SK-N-SH (cell line): Measurements from ENCODE around the gene OR2B6. TPM values are rescaled to one million over a fixed set of nuclear protein-coding genes. Genes with fewer than 3 reads are reported as not detected.

ENCODE experiments used
- CTCF ChIA-PET: fragments of 300-600, 350-600 bp; formaldehyde crosslinking; extraction: SDS; loops from one replicate; lab custom pipeline; 2021; lab: Yijun Ruan, JAX
- POLR2A ChIA-PET: fragments of 350-600 bp; sonication (Branson Sonifier 250); formaldehyde crosslinking; extraction: SDS; loops from one replicate; lab custom pipeline; 2020; ENCODE audit warnings: antibody characterized with exemption, inconsistent platforms; lab: Yijun Ruan, JAX
- DNase-seq: peaks from one replicate; pipeline ENCODE4 v3.0.0; 2012
- H2AFZ ChIP-seq: fragments of 200-600 bp; sonication (generic); 2 replicates; pipeline ENCODE4 v1.8.1; 2016; ENCODE audit warnings: antibody characterized with exemption, mild to moderate bottlenecking, low read depth
- H3F3A ChIP-seq: fragments of 200-600 bp; sonication (generic); replicated peaks from 2 replicates; pipeline ENCODE3; 2016; ENCODE audit warnings: antibody characterized with exemption, mild to moderate bottlenecking; ENCODE audit not compliant: insufficient read depth
- H3K27ac ChIP-seq, 2 experiments: fragments of 200-500 bp in 1 of 2; fragments of 200-600 bp in 1 of 2; sonication (Bioruptor generic) in 1 of 2; sonication (generic), shearing (Covaris generic) in 1 of 2; 2 replicates each; pipeline versions ENCODE4 v1.5.1 to v1.6.1; 2014 to 2016; ENCODE audit warnings: low read depth in 2 of 2, inconsistent platforms in 1 of 2, low read length in 1 of 2, mild to moderate bottlenecking in 1 of 2, mixed read lengths in 1 of 2
- H3K27me3 ChIP-seq: fragments of 200-600 bp; sonication (generic), shearing (Covaris generic); 2 replicates; pipeline ENCODE4 v1.6.1; 2016; ENCODE audit warnings: mixed run types; ENCODE audit not compliant: insufficient read depth
- H3K36me3 ChIP-seq, 2 experiments: fragments of 200-500 bp in 1 of 2; fragments of 200-600 bp in 1 of 2; sonication (Bioruptor generic) in 1 of 2; sonication (generic) in 1 of 2; replicated peaks in 1 of 2; 2 replicates each; pipeline versions ENCODE3 to v1.5.1; 2014 to 2016; ENCODE audit warnings: low read length in 1 of 2, mild to moderate bottlenecking in 1 of 2; ENCODE audit not compliant: insufficient read depth in 2 of 2, control insufficient read depth in 1 of 2
- H3K4me1 ChIP-seq, 2 experiments: fragments of 200-500 bp in 1 of 2; fragments of 200-600 bp in 1 of 2; sonication (Bioruptor generic) in 1 of 2; sonication (generic), shearing (Covaris generic) in 1 of 2; 2 replicates each; pipeline versions ENCODE4 v1.5.1 to v1.6.1; 2014 to 2016; ENCODE audit warnings: low read depth in 1 of 2, low read length in 1 of 2, mixed run types in 1 of 2; ENCODE audit not compliant: insufficient read depth in 2 of 2, control insufficient read depth in 1 of 2
- H3K4me2 ChIP-seq: fragments of 200-600 bp; sonication (generic), shearing (Covaris generic); 2 replicates; pipeline ENCODE4 v1.6.1; 2017; ENCODE audit warnings: mixed run types
- H3K4me3 ChIP-seq, 2 experiments: fragments of 200-500 bp in 1 of 2; fragments of 200-600 bp in 1 of 2; sonication (Bioruptor generic) in 1 of 2; sonication (generic), shearing (Covaris generic) in 1 of 2; 2 replicates each; pipeline versions ENCODE4 v1.5.1 to v1.8.1; 2014 to 2016; ENCODE audit warnings: low read depth in 2 of 2, inconsistent platforms in 1 of 2, low read length in 1 of 2, mild to moderate bottlenecking in 1 of 2, mixed read lengths in 1 of 2, moderate library complexity in 1 of 2
- H3K79me2 ChIP-seq: fragments of 200-600 bp; sonication (generic); 2 replicates; pipeline ENCODE4 v1.8.1; 2017; ENCODE audit warnings: mild to moderate bottlenecking; ENCODE audit not compliant: insufficient read depth
- H3K9ac ChIP-seq: fragments of 200-600 bp; sonication (generic); 2 replicates; pipeline ENCODE4 v1.6.1; 2017; ENCODE audit warnings: mixed run types
- H3K9me2 ChIP-seq: fragments of 200-600 bp; sonication (generic); 2 replicates; pipeline ENCODE4 v1.6.1; 2017; ENCODE audit warnings: mixed run types
- H3K9me3 ChIP-seq: fragments of 200-600 bp; sonication (generic); 2 replicates; pipeline ENCODE4 v1.6.1; 2017; ENCODE audit warnings: mixed run types, mild to moderate bottlenecking, moderate library complexity
- H4K20me1 ChIP-seq: fragments of 200-600 bp; sonication (generic); 2 replicates; pipeline ENCODE4 v1.6.1; 2017; ENCODE audit warnings: mild to moderate bottlenecking, mixed run types; ENCODE audit not compliant: insufficient read depth
- CHD2 ChIP-seq: fragments of 150-350 bp; IDR thresholded peaks from 2 replicates; pipeline ENCODE4 v1.6.1; 2018; ENCODE audit warnings: low read length; ENCODE audit not compliant: partially characterized antibody
- EZH2phosphoT487 ChIP-seq: fragments of 200-600 bp; sonication (generic); IDR thresholded peaks from 2 replicates; pipeline ENCODE4 v1.6.1; 2017; ENCODE audit warnings: low read depth, mixed run types, mild to moderate bottlenecking, antibody characterized with exemption, moderate library complexity, borderline replicate concordance
- FOXJ3 ChIP-seq: sonication (generic); formaldehyde crosslinking; IDR thresholded peaks from 2 replicates; pipeline ENCODE4 v1.5.1; 2020; ENCODE audit warnings: mild to moderate bottlenecking, missing genetic modification reagents
- FOXM1 ChIP-seq: IDR thresholded peaks from 2 replicates; pipeline ENCODE4 v1.4.0; 2012; ENCODE audit warnings: low read depth, mild to moderate bottlenecking
- JUND ChIP-seq: IDR thresholded peaks from 2 replicates; pipeline ENCODE4 v1.4.0; 2012
- MEF2A ChIP-seq: IDR thresholded peaks from 2 replicates; pipeline ENCODE4 v1.4.0; 2012; ENCODE audit warnings: low read depth, borderline replicate concordance
- MXI1 ChIP-seq: IDR thresholded peaks from 2 replicates; pipeline ENCODE4 v1.6.1; 2012; ENCODE audit warnings: mild to moderate bottlenecking, low read depth, low read length, improper control_type of control experiment
- PBX3 ChIP-seq: IDR thresholded peaks from 2 replicates; pipeline ENCODE4; 2012
- POLR2AphosphoS5 ChIP-seq: IDR thresholded peaks from 2 replicates; pipeline ENCODE4 v1.6.1; 2012; ENCODE audit warnings: low read depth, low read length
- RCOR1 ChIP-seq: fragments of 150-350 bp; IDR thresholded peaks from 2 replicates; pipeline ENCODE4 v1.6.1; 2017; ENCODE audit warnings: antibody characterized with exemption, low read length
- RFX5 ChIP-seq: IDR thresholded peaks from 2 replicates; pipeline ENCODE4 v1.6.1; 2012; ENCODE audit warnings: mild to moderate bottlenecking, improper control_type of control experiment, low read length
- SMC3 ChIP-seq: IDR thresholded peaks from 2 replicates; pipeline ENCODE4 v1.6.1; 2012; ENCODE audit warnings: low read depth, low read length, improper control_type of control experiment
- TAF1 ChIP-seq: IDR thresholded peaks from 2 replicates; pipeline ENCODE4 v1.6.1; 2012; ENCODE audit warnings: low read depth, mild to moderate bottlenecking, low read length, moderate library complexity, borderline replicate concordance
- USF2 ChIP-seq: fragments of 150-350 bp; IDR thresholded peaks from 2 replicates; pipeline ENCODE4 v1.6.1; 2017; ENCODE audit warnings: antibody characterized with exemption, low read length, low read depth, borderline replicate concordance
- YY1 ChIP-seq: IDR thresholded peaks from 2 replicates; pipeline ENCODE4 v1.4.0; 2012; ENCODE audit warnings: low read depth, mild to moderate bottlenecking
- WGBS: methylation state at CpG from one replicate; pipeline ENCODE4 v1.1.6; 2017; ENCODE audit warnings: low lambda C conversion rate; 5-methylcytosine and 5-hydroxymethylcytosine counted together
- polyA plus RNA-seq, 3 experiments: library from polyadenylated mRNA; depleted of rRNA; stranded (reverse); fragments of >200 nt; gene quantifications; 2 replicates each; pipeline ENCODE4 v1.2.3, GENCODE V29; 2012
- TF ChIP-seq, protein P1 (sequence below): fragments of 200-600 bp; sonication (generic); IDR thresholded peaks from 2 replicates; pipeline ENCODE4 v1.6.1; 2017; ENCODE audit warnings: antibody characterized with exemption, mild to moderate bottlenecking, moderate library complexity
- TF ChIP-seq, protein P2 (sequence below): IDR thresholded peaks from 2 replicates; pipeline ENCODE4 v1.4.0; 2012; ENCODE audit warnings: low read depth, borderline replicate concordance
- TF ChIP-seq, protein P3 (sequence below): IDR thresholded peaks from 2 replicates; pipeline ENCODE4 v1.4.0; 2012; ENCODE audit warnings: low read depth, borderline replicate concordance

OR2B6 gene
- polyA plus RNA-seq, 1 of the 3 experiments (the other 2 are of a cell fraction) = 0.21 TPM

GRCh38 chr6:27986928-27987725, 30.1 kb downstream of the OR2B6 start:
- no peaks in the 10 kb centered on the region for H3K36me3 ChIP-seq
- H3K79me2 ChIP-seq = no peaks in the 10 kb centered on the region
- H3K27ac ChIP-seq = no peak overlapping the region
- TF ChIP-seq SMC3 = no peak
- no peak for TF ChIP-seq FOXJ3 (CRISPR knock-in tag)
- TF ChIP-seq USF2 = no peak
- TF ChIP-seq, protein P1, sequence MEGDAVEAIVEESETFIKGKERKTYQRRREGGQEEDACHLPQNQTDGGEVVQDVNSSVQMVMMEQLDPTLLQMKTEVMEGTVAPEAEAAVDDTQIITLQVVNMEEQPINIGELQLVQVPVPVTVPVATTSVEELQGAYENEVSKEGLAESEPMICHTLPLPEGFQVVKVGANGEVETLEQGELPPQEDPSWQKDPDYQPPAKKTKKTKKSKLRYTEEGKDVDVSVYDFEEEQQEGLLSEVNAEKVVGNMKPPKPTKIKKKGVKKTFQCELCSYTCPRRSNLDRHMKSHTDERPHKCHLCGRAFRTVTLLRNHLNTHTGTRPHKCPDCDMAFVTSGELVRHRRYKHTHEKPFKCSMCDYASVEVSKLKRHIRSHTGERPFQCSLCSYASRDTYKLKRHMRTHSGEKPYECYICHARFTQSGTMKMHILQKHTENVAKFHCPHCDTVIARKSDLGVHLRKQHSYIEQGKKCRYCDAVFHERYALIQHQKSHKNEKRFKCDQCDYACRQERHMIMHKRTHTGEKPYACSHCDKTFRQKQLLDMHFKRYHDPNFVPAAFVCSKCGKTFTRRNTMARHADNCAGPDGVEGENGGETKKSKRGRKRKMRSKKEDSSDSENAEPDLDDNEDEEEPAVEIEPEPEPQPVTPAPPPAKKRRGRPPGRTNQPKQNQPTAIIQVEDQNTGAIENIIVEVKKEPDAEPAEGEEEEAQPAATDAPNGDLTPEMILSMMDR = no peak
- no peak for TF ChIP-seq RFX5
- no peak for TF ChIP-seq MXI1
- TF ChIP-seq TAF1 = no peak
- TF ChIP-seq, protein P2, sequence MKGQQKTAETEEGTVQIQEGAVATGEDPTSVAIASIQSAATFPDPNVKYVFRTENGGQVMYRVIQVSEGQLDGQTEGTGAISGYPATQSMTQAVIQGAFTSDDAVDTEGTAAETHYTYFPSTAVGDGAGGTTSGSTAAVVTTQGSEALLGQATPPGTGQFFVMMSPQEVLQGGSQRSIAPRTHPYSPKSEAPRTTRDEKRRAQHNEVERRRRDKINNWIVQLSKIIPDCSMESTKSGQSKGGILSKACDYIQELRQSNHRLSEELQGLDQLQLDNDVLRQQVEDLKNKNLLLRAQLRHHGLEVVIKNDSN = no peak
- no peak for TF ChIP-seq PBX3
- TF ChIP-seq CHD2 = no peak
- no peak for TF ChIP-seq YY1
- TF ChIP-seq RCOR1 = no peak
- no peak for TF ChIP-seq POLR2AphosphoS5
- TF ChIP-seq, protein P3, sequence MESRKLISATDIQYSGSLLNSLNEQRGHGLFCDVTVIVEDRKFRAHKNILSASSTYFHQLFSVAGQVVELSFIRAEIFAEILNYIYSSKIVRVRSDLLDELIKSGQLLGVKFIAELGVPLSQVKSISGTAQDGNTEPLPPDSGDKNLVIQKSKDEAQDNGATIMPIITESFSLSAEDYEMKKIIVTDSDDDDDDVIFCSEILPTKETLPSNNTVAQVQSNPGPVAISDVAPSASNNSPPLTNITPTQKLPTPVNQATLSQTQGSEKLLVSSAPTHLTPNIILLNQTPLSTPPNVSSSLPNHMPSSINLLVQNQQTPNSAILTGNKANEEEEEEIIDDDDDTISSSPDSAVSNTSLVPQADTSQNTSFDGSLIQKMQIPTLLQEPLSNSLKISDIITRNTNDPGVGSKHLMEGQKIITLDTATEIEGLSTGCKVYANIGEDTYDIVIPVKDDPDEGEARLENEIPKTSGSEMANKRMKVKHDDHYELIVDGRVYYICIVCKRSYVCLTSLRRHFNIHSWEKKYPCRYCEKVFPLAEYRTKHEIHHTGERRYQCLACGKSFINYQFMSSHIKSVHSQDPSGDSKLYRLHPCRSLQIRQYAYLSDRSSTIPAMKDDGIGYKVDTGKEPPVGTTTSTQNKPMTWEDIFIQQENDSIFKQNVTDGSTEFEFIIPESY = no peak
- TF ChIP-seq EZH2phosphoT487 = no peak
- TF ChIP-seq FOXM1 = no peak
- TF ChIP-seq MEF2A = no peak
- no peak for TF ChIP-seq JUND
- H3K9me3 ChIP-seq = no peaks in the 10 kb centered on the region
- H3K4me2 ChIP-seq = no peak overlapping the region; the same call in 1 of the 2 replicates
- H3K9ac ChIP-seq = no peak overlapping the region
- WGBS = 3% methylated on average over 2 of the region's 2 CpGs
- H3K4me1 ChIP-seq = no peaks in the 10 kb centered on the region
- H3K27me3 ChIP-seq = no peaks in the 10 kb centered on the region
- CTCF ChIA-PET = no interaction called here
- POLR2A ChIA-PET = no interaction called here
- H3F3A ChIP-seq = no peaks in the 10 kb centered on the region
- no peak for DNase-seq
- no peaks in the 10 kb centered on the region for H4K20me1 ChIP-seq
- no peak overlapping the region for H2AFZ ChIP-seq
- H3K4me3 ChIP-seq = no peak overlapping the region
- H3K9me2 ChIP-seq = no peaks in the 10 kb centered on the region
